Liver (tissue), 9 donors: ENCODE data around the gene CTXN1. TPM values are rescaled to one million over a fixed set of nuclear protein-coding genes. Genes with fewer than 3 reads are reported as not detected.

ENCODE experiments used
- DNase-seq: peaks from one replicate; pipeline ENCODE4 v3.0.0-alpha.2; 2017; ENCODE audit warnings: low spot score
- H3K27ac ChIP-seq, 2 donors: one replicate each; pipeline ENCODE4 v1.7.0; 2013; ENCODE audit warnings: inconsistent platforms in 2 of 2, low read length in 2 of 2, control low read depth in 1 of 2, low read depth in 1 of 2, mild to moderate bottlenecking in 1 of 2
- H3K27me3 ChIP-seq, 4 donors: one replicate each; pipeline versions ENCODE4 v1.6.1 to v1.7.0; 2013; ENCODE audit warnings: low read length in 3 of 4, inconsistent platforms in 1 of 4, mild to moderate bottlenecking in 1 of 4, moderate library complexity in 1 of 4; ENCODE audit not compliant: control insufficient read depth in 4 of 4, insufficient read depth in 4 of 4
- H3K36me3 ChIP-seq, 4 donors: one replicate each; pipeline versions ENCODE4 v1.6.1 to v1.7.0; 2013; ENCODE audit warnings: low read length in 3 of 4, mild to moderate bottlenecking in 3 of 4, low read depth in 1 of 4, moderate library complexity in 1 of 4; ENCODE audit not compliant: control insufficient read depth in 4 of 4, insufficient read depth in 3 of 4
- H3K4me1 ChIP-seq, 4 donors: one replicate each; pipeline versions ENCODE4 v1.6.1 to v1.7.0; 2013; ENCODE audit warnings: low read length in 3 of 4, mild to moderate bottlenecking in 3 of 4, moderate library complexity in 1 of 4; ENCODE audit not compliant: control insufficient read depth in 4 of 4, insufficient read depth in 4 of 4
- H3K4me3 ChIP-seq, 3 donors: one replicate each; pipeline versions ENCODE4 v1.6.1 to v1.7.0; 2013; ENCODE audit warnings: low read length in 3 of 3, control low read depth in 1 of 3, low read depth in 1 of 3, mild to moderate bottlenecking in 1 of 3
- H3K9ac ChIP-seq, 2 donors: one replicate each; pipeline ENCODE4 v1.7.0; 2013; ENCODE audit warnings: low read length in 2 of 2, mild to moderate bottlenecking in 2 of 2, moderate library complexity in 2 of 2, control low read depth in 1 of 2, low read depth in 1 of 2
- H3K9me3 ChIP-seq, 4 donors: one replicate each; pipeline versions ENCODE4 v1.6.1 to v1.7.0; 2013; ENCODE audit warnings: low read length in 3 of 4; ENCODE audit not compliant: control insufficient read depth in 4 of 4
- ATF3 ChIP-seq: IDR thresholded peaks from 2 replicates; pipeline ENCODE4 v1.6.1; 2016; ENCODE audit warnings: antibody characterized with exemption
- CTCF ChIP-seq: fragments of 150-350 bp; IDR thresholded peaks from 2 replicates; pipeline ENCODE4 v1.5.1; 2017; ENCODE audit warnings: improper control_type of control experiment, low read depth, low read length; ENCODE audit not compliant: missing input control
- EGR1 ChIP-seq, 2 donors: IDR thresholded peaks; 2 replicates each; pipeline ENCODE4 v1.6.1; 2016 to 2018; ENCODE audit warnings: antibody characterized with exemption in 2 of 2, low read depth in 2 of 2
- FOXA1 ChIP-seq: IDR thresholded peaks from 2 replicates; pipeline ENCODE4 v1.6.1; 2016; ENCODE audit warnings: antibody characterized with exemption
- FOXA2 ChIP-seq: IDR thresholded peaks from 2 replicates; pipeline ENCODE4 v1.6.1; 2016; ENCODE audit warnings: antibody characterized with exemption
- GABPA ChIP-seq, 2 donors: IDR thresholded peaks in 1 of 2; conservative IDR thresholded peaks in 1 of 2; 2 replicates each; pipeline ENCODE4 v1.6.1; 2016; ENCODE audit warnings: antibody characterized with exemption in 2 of 2, mild to moderate bottlenecking in 1 of 2, moderate library complexity in 1 of 2
- HNF4A ChIP-seq, 2 donors: conservative IDR thresholded peaks; 2 replicates each; pipeline ENCODE4 v1.6.1; 2016; ENCODE audit warnings: antibody characterized with exemption in 2 of 2, mild to moderate bottlenecking in 2 of 2
- HNF4G ChIP-seq: IDR thresholded peaks from 2 replicates; pipeline ENCODE4 v1.6.1; 2016; ENCODE audit warnings: antibody characterized with exemption
- JUND ChIP-seq, 2 donors: IDR thresholded peaks; 2 replicates each; pipeline ENCODE4 v1.6.1; 2016; ENCODE audit warnings: antibody characterized with exemption in 2 of 2
- MAX ChIP-seq: IDR thresholded peaks from 2 replicates; pipeline ENCODE4 v1.6.1; 2016; ENCODE audit warnings: antibody characterized with exemption
- NR2F2 ChIP-seq: IDR thresholded peaks from 2 replicates; pipeline ENCODE4 v1.6.1; 2016; ENCODE audit warnings: antibody characterized with exemption
- REST ChIP-seq: IDR thresholded peaks from 2 replicates; pipeline ENCODE4 v1.6.1; 2016; ENCODE audit warnings: antibody characterized with exemption, mild to moderate bottlenecking
- RXRA ChIP-seq, 2 donors: IDR thresholded peaks; 2 replicates each; pipeline ENCODE4 v1.6.1; 2017 to 2018; ENCODE audit warnings: antibody characterized with exemption in 2 of 2, mild to moderate bottlenecking in 1 of 2
- SP1 ChIP-seq: IDR thresholded peaks from 2 replicates; pipeline ENCODE4 v1.6.1; 2018; ENCODE audit warnings: antibody characterized with exemption, mild to moderate bottlenecking
- TAF1 ChIP-seq: conservative IDR thresholded peaks from 2 replicates; pipeline ENCODE4 v1.6.1; 2016; ENCODE audit warnings: antibody characterized with exemption, mild to moderate bottlenecking
- YY1 ChIP-seq: IDR thresholded peaks from 2 replicates; pipeline ENCODE4 v1.6.1; 2016; ENCODE audit warnings: antibody characterized with exemption, mild to moderate bottlenecking
- ZBTB33 ChIP-seq: IDR thresholded peaks from 2 replicates; pipeline ENCODE4 v1.6.1; 2016; ENCODE audit warnings: antibody characterized with exemption
- WGBS: extraction: QIAGEN DNeasy Blood & Tissue Kit; methylation state at CpG from one replicate; pipeline ENCODE4 v1.1.7; 2013; 5-methylcytosine and 5-hydroxymethylcytosine counted together
- polyA plus RNA-seq, 2 donors: library from polyadenylated mRNA; stranded (reverse) in 1 of 2; unstranded in 1 of 2; fragments of 200-250 nt in 1 of 2; fragments of >200 nt in 1 of 2; fragmentation: Nextera tagmentation in 1 of 2; extraction: Ambion mirVana in 1 of 2; gene quantifications; one replicate each; pipeline versions ENCODE4 v1.2.1 to v1.2.3, GENCODE V29; 2013 to 2015
- total RNA-seq, 2 donors: library from RNA; depleted of rRNA; stranded (reverse); fragments of >200 nt; gene quantifications; one replicate each; pipeline ENCODE4 v1.2.3, GENCODE V29; 2014
- donor health status: healthy.
- donor health status: healthy.
- donor health status: healthy.
- donor health status: healthy.
- donor health status: healthy.

The CTXN1 gene
- total and polyA plus RNA-seq, 4 donors: 0.07 to 0.14 (median 0.08) TPM; not detected in 1

- Histone ChIP-seq H3K9me3 (no peaks in the 10 kb centered on the region), H3K27me3 (no peaks in the 10 kb centered on the region), H3K9ac (no peak overlapping the region), H3K4me1 (peaks cover 0 to 19% (median 12%) of the 10 kb centered on the region in 4 donors), H3K36me3 (no peaks in the 10 kb centered on the region), H3K4me3 (no peak overlapping the region), H3K27ac (no peak overlapping the region)
- TF ChIP-seq SP1 (no peak), RXRA (IDR thresholded peaks at IDR 0.05) (no peak), JUND (IDR thresholded peaks at IDR 0.05) (no peak), NR2F2 (no peak), FOXA2 (no peak), EGR1 (IDR thresholded peaks at IDR 0.05; ENCODE audit: low read depth in 2 of 2) (no peak), ZBTB33 (no peak), CTCF (no peak), REST (no peak)
- DNase-seq: no peak
- WGBS: 96% methylated on average over 4 of the region's 4 CpGs
These were observed 22.0 kb upstream of the CTXN1 start for GRCh38 chr19:7947939-7948338.

- 26% methylated on average over 18 of the region's 18 CpGs for WGBS
- Histone ChIP-seq H3K36me3 (peaks cover 3 to 12% (median 7%) of the 10 kb centered on the region in 4 donors), H3K27me3 (no peaks in the 10 kb centered on the region), H3K4me3 (peak overlapping the region; percentile 44 to 73 (median 67)), H3K9ac (peak overlapping the region; percentile 17 to 57), H3K27ac (peak overlapping the region; percentile 77 to 95), H3K4me1 (peaks cover 3 to 23% (median 11%) of the 10 kb centered on the region in 4 donors), H3K9me3 (no peaks in the 10 kb centered on the region)
- DNase-seq: peak; percentile 89
- TF ChIP-seq JUND (IDR thresholded peaks at IDR 0.05) (no peak), TAF1 (peak; percentile 7), HNF4A (conservative IDR thresholded peaks at IDR 0.05) (no peak), REST (peak; percentile 96), ATF3 (peak; percentile 35), YY1 (no peak), ZBTB33 (no peak), NR2F2 (no peak), FOXA2 (no peak), GABPA (IDR thresholded peaks at IDR 0.05 in 1 of 2, conservative IDR thresholded peaks at IDR 0.05 in 1 of 2) (no peak), FOXA1 (no peak), EGR1 (IDR thresholded peaks at IDR 0.05; ENCODE audit: low read depth in 2 of 2) (no peak), SP1 (no peak), MAX (peak; percentile 4), RXRA (IDR thresholded peaks at IDR 0.05) (no peak), HNF4G (no peak)
These were observed 18.3 kb upstream of the CTXN1 start for GRCh38 chr19:7944177-7944761.
